Tibial nerve (tissue), 4 donors: ENCODE data around the gene AKAP8L.

ENCODE experiments used
- CTCF ChIP-seq, 5 experiments: fragments of 200-600 bp in 3 of 5; fragments of 450-650 bp in 2 of 5; sonication (generic) in 3 of 5; IDR thresholded peaks; one replicate each; pipeline ENCODE4 v1.5.1; 2016 to 2019; ENCODE audit warnings: antibody characterized with exemption in 5 of 5, mild to moderate bottlenecking in 3 of 5, moderate library complexity in 2 of 5
- EP300 ChIP-seq, 2 donors: sonication (generic); formaldehyde crosslinking; IDR thresholded peaks; one replicate each; pipeline ENCODE4 v1.6.1; 2017; ENCODE audit warnings: antibody characterized with exemption in 2 of 2, mild to moderate bottlenecking in 1 of 2
- POLR2A ChIP-seq, 2 donors: fragments of 450-650 bp; IDR thresholded peaks; one replicate each; pipeline ENCODE4 v1.6.1; 2017; ENCODE audit warnings: antibody characterized with exemption in 2 of 2, mild to moderate bottlenecking in 2 of 2, moderate library complexity in 2 of 2

- TF ChIP-seq CTCF (IDR thresholded peaks at IDR 0.05) (no peak), POLR2A (IDR thresholded peaks at IDR 0.05) (no peak), EP300 (IDR thresholded peaks at IDR 0.05) (no peak)
These were observed 37.4 kb downstream of the AKAP8L start for GRCh38 chr19:15381429-15381828.
